Measurements from ENCODE around the gene AKR1D1. TPM values are rescaled to one million over a fixed set of nuclear protein-coding genes. Genes with fewer than 3 reads are reported as not detected.

Gene AKR1D1, protein sequence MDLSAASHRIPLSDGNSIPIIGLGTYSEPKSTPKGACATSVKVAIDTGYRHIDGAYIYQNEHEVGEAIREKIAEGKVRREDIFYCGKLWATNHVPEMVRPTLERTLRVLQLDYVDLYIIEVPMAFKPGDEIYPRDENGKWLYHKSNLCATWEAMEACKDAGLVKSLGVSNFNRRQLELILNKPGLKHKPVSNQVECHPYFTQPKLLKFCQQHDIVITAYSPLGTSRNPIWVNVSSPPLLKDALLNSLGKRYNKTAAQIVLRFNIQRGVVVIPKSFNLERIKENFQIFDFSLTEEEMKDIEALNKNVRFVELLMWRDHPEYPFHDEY
- not detected in 2 replicates for total RNA-seq
- polyA plus RNA-seq, result not detected in 2 replicates
- polyA plus RNA-seq (2011; cell fraction: cytosol; rRNA removed), result not detected in 2 replicates
- not detected in 2 replicates for polyA plus RNA-seq (2011; cell fraction: nucleus; rRNA removed)
- not detected in 2 replicates for polyA plus RNA-seq (2012)
- polyA minus RNA-seq, result not detected in 2 replicates
- not detected for polyA minus RNA-seq (2011; cell fraction: cytosol; rRNA and poly(A)+ RNA removed)
- polyA minus RNA-seq (2011; cell fraction: nucleus; rRNA and poly(A)+ RNA removed), result not detected in 2 replicates
- not detected for Bru-seq, nascent RNA
- BruChase-seq, experiment 1, labeled RNA remaining after a 6-hour chase, result not detected
- BruChase-seq, experiment 2, labeled RNA remaining after a 2-hour chase, result not detected
- long read RNA-seq, result 0 reads

DNA sequence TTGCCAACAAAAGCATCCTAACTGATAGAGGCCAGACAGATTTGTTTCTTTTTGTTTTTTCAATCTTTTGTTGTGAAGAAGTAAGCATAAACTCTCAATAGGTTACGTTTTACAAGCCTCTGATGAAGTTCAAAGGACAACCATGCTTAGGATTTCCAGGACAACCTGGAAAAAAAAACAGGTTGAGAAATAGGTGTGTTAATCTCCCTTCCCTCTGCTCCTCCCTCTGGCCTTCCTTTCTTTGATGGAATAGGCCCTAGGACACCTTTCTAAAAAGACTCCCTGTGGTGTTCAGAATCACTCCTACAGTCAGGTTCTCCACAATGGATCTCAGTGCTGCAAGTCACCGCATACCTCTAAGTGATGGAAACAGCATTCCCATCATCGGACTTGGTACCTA, at the start of gene AKR1D1:
Gene AKR1D1 (plus strand): TSS at position 264 of the 400 bp plus-strand sequence. CDS start 60 bp downstream, at position 324.
- Histone ChIP-seq H3K9me3 (replicated peaks; ENCODE audit: control insufficient read depth, insufficient read depth, low read length) (no peaks in the 10 kb centered on the region), H3K4me1 (ENCODE audit: control insufficient read depth, extremely low read depth, insufficient read depth, low read length) (no peaks in the 10 kb centered on the region), H3K9me1 (replicated peaks; ENCODE audit: control insufficient read depth, extremely low read depth, insufficient read depth, low read length) (no peaks in the 10 kb centered on the region), H3K4me2 (ENCODE audit: insufficient read depth, low read length) (no peak within 1 kb of the TSS), H2AFZ (ENCODE audit: low read depth, low read length) (no peak within 1 kb of the TSS), H4K20me1 (replicated peaks; ENCODE audit: control insufficient read depth, extremely low read depth, insufficient read depth, low read length) (no peaks in the 10 kb centered on the region), H3K27me3 (ENCODE audit: control insufficient read depth in 2 of 2, insufficient read depth in 2 of 2, low read length in 2 of 2) (no peaks in the 10 kb centered on the region), H3K36me3 (ENCODE audit: control insufficient read depth in 2 of 2, extremely low read depth in 1 of 2, insufficient read depth in 2 of 2, low read length in 2 of 2) (no peaks in the 10 kb centered on the region), H3K27ac (ENCODE audit: insufficient read depth, low read depth, low read length) (no peak within 1 kb of the TSS), H3K4me3 (replicated peaks in 1 of 3; ENCODE audit: insufficient read depth in 1 of 3, low read depth in 1 of 3, low read length in 3 of 3) (no peak within 1 kb of the TSS), H3K9ac (replicated peaks; ENCODE audit: extremely low read depth, insufficient read depth, low read length) (no peak within 1 kb of the TSS), H3K79me2 (ENCODE audit: control insufficient read depth, insufficient read depth, low read length) (no peaks in the 10 kb centered on the region)
- DNase-seq (ENCODE audit: low read depth, low spot score), result no peak
- POLR2A ChIA-PET, result no interaction called here
- dilution Hi-C loops (cut with MboI; ENCODE audit: extremely low pct_ligation_motif_present, low sequenced_read_pairs) (no loop called here), intact Hi-C loops (cut with micrococcal nuclease) (no loop called here)
- BruUV-seq (replicated peaks), result no TSS peak
- TF ChIP-seq MYC (IDR thresholded peaks at IDR 0.05; ENCODE audit: low read depth, low read length) (no peak), FOS (IDR thresholded peaks at IDR 0.05; ENCODE audit: borderline replicate concordance, insufficient read depth, low read length) (no peak), POLR2A (IDR thresholded peaks at IDR 0.05; ENCODE audit: low read depth, low read length) (no peak), JUN (IDR thresholded peaks at IDR 0.05; ENCODE audit: borderline replicate concordance, insufficient read depth, insufficient read length, low read depth) (no peak), POLR2AphosphoS5 (IDR thresholded peaks at IDR 0.05; ENCODE audit: insufficient read depth, low read depth, low read length) (no peak), EZH2 (IDR thresholded peaks at IDR 0.05; ENCODE audit: borderline replicate concordance, low read depth, low read length, severe bottlenecking) (no peak), CTCF (IDR thresholded peaks at IDR 0.05; ENCODE audit: extremely low read depth in 1 of 2, insufficient read depth in 1 of 2, low read depth in 1 of 2, low read length in 2 of 2) (no peak), GATA2 (IDR thresholded peaks at IDR 0.05; ENCODE audit: insufficient read depth, insufficient read length, low read depth, low read length) (no peak)
- TF ChIP-seq, protein P1, sequence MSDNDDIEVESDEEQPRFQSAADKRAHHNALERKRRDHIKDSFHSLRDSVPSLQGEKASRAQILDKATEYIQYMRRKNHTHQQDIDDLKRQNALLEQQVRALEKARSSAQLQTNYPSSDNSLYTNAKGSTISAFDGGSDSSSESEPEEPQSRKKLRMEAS (IDR thresholded peaks at IDR 0.05; ENCODE audit: insufficient read depth, insufficient read length), result no peak
- FAIRE-seq, result no peak
- CTCF ChIA-PET, result no interaction called here
